K562 treated with DMSO at 1 percent for 48 hours (cell line): ENCODE results near the gene NR1D1. TPM values are rescaled to one million over a fixed set of nuclear protein-coding genes. Genes with fewer than 3 reads are reported as not detected.

ENCODE experiments used
- total RNA-seq: library from RNA; unstranded; fragments of 300-600 nt; gene quantifications from 2 replicates; pipeline ENCODE4 v1.2.3, GENCODE V29; 2022; ENCODE audit warnings: low replicate concordance; ENCODE audit errors: extremely low read depth

Gene NR1D1
- not detected in 2 replicates for total RNA-seq

GRCh38 chr17:40100419-40100668, at the start of gene NR1D1:
Gene NR1D1, minus strand, starts transcription at chr17:40100589. Its CDS starts 495 bp downstream, at chr17:40100094.

GRCh38 chr17:40121181-40122135, 21.1 kb upstream of the NR1D1 start, which contains the start of gene MSL1:
Gene MSL1, plus strand, starts transcription at chr17:40121971. Its CDS starts 642 bp downstream, at chr17:40122613.

GRCh38 chr17:40062329-40063186, 37.8 kb downstream of the NR1D1 start, which contains the start of gene THRA:
Gene THRA, plus strand, starts transcription at chr17:40062965. Its CDS starts 11,524 bp downstream, at chr17:40074489.

Other genes with a start within 250 kb of the NR1D1 start
- gene IKZF3, start 236.3 kb downstream of the NR1D1 start, total RNA-seq, result not detected in 2 replicates
- gene ZPBP2, start 232.4 kb downstream of the NR1D1 start, total RNA-seq, result not detected in 2 replicates
- gene GSDMB, start 182.0 kb downstream of the NR1D1 start, total RNA-seq, result not detected in 2 replicates
- gene ORMDL3, start 173.0 kb downstream of the NR1D1 start, total RNA-seq, result not detected in 2 replicates
- not detected in 2 replicates for gene LRRC3C, start 172.9 kb downstream of the NR1D1 start, total RNA-seq
- not detected in 2 replicates for gene GSDMA, start 137.6 kb downstream of the NR1D1 start, total RNA-seq
- not detected in 2 replicates for gene PSMD3, start 119.8 kb downstream of the NR1D1 start, total RNA-seq
- not detected in 2 replicates for gene CSF3, start 85.1 kb downstream of the NR1D1 start, total RNA-seq
- gene MED24, start 46.2 kb downstream of the NR1D1 start, total RNA-seq, result not detected in 2 replicates
- not detected in 2 replicates for gene THRA, start 37.6 kb downstream of the NR1D1 start, total RNA-seq
- gene MSL1, start 21.4 kb upstream of the NR1D1 start, total RNA-seq, result not detected in 2 replicates
- 202 TPM in 1 of 2 replicates, not detected in the other for gene CASC3, start 39.9 kb upstream of the NR1D1 start, total RNA-seq
- not detected in 2 replicates for gene RAPGEFL1, start 76.9 kb upstream of the NR1D1 start, total RNA-seq
- not detected in 2 replicates for gene WIPF2, start 118.7 kb upstream of the NR1D1 start, total RNA-seq
- gene CDC6, start 187.3 kb upstream of the NR1D1 start, total RNA-seq, result not detected in 2 replicates
- gene RARA, start 208.6 kb upstream of the NR1D1 start, total RNA-seq, result not detected in 2 replicates